Measurements from ENCODE around the gene CACNA1B.

DNA sequence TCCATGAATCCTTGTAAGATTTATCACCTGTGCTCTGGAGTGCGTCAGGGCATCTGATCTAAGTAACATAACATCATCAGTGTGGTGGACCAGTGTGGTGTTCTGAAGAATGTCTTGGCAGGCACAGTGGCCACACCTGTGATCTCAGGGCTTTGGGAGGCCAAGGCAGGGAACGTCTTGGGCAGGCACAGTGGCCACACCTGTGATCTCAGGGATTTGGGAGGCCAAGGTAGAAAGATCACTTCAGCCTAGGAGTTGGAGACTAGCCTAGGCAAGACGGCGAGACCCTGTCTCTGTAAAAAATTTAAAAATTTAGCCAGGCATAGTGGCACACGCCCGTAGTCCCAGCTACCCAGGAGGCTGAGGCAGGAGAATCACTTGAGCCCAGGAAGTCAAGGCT is 185.5 kb downstream of the CACNA1B start:
- TF ChIP-seq CTCF (IDR thresholded peaks at IDR 0.05) (no peak), JUNB (IDR thresholded peaks at IDR 0.05) (no peak), CHD2 (IDR thresholded peaks at IDR 0.05; ENCODE audit: low read length, partially characterized antibody) (no peak), KDM5A (IDR thresholded peaks at IDR 0.05) (no peak), EHF (CRISPR knock-in tag; IDR thresholded peaks at IDR 0.05) (no peak), FOSB (CRISPR knock-in tag; IDR thresholded peaks at IDR 0.05) (no peak), BHLHE40 (IDR thresholded peaks at IDR 0.05; ENCODE audit: low read depth, low read length) (no peak), SMC3 (IDR thresholded peaks at IDR 0.05) (no peak), CHD4 (IDR thresholded peaks at IDR 0.05; ENCODE audit: borderline replicate concordance) (no peak), KDM1A (IDR thresholded peaks at IDR 0.05; ENCODE audit: low read depth) (no peak)
- TF ChIP-seq, protein P1, sequence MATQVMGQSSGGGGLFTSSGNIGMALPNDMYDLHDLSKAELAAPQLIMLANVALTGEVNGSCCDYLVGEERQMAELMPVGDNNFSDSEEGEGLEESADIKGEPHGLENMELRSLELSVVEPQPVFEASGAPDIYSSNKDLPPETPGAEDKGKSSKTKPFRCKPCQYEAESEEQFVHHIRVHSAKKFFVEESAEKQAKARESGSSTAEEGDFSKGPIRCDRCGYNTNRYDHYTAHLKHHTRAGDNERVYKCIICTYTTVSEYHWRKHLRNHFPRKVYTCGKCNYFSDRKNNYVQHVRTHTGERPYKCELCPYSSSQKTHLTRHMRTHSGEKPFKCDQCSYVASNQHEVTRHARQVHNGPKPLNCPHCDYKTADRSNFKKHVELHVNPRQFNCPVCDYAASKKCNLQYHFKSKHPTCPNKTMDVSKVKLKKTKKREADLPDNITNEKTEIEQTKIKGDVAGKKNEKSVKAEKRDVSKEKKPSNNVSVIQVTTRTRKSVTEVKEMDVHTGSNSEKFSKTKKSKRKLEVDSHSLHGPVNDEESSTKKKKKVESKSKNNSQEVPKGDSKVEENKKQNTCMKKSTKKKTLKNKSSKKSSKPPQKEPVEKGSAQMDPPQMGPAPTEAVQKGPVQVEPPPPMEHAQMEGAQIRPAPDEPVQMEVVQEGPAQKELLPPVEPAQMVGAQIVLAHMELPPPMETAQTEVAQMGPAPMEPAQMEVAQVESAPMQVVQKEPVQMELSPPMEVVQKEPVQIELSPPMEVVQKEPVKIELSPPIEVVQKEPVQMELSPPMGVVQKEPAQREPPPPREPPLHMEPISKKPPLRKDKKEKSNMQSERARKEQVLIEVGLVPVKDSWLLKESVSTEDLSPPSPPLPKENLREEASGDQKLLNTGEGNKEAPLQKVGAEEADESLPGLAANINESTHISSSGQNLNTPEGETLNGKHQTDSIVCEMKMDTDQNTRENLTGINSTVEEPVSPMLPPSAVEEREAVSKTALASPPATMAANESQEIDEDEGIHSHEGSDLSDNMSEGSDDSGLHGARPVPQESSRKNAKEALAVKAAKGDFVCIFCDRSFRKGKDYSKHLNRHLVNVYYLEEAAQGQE (IDR thresholded peaks at IDR 0.05): no peak
